Measurements from ENCODE around the gene GYS1. TPM values are rescaled to one million over a fixed set of nuclear protein-coding genes. Genes with fewer than 3 reads are reported as not detected.

Gene GYS1
- total RNA-seq, 6 experiments from 2014 or later = 76.0 to 90.8 (median 87.5) TPM

DNA sequence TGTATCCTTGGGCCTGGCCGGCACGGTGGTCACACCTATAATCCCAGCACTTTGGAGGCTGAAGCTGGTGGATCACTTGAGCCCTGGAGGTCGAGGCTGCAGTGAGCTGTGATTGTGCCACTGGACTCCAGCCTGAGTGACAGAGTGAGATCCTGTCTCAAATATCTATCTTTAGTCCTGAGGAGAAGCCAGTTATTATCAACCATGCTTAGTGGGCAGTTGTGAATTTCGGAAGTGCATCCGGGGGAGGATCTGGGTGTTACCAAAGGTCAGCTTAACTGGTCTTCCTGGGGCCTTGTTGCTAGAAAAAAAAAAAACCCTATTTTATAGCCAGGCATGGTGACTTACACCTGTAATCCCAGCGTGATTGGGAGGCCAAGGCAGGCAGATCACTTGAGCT, 50.0 kb downstream of the GYS1 start:
- H3K36me3 Mint-ChIP-seq (ENCODE audit: low read depth) = peaks cover 10% of the 10 kb centered on the region
- no peak for DNase-seq
- no peak overlapping the region for H3K27ac Mint-ChIP-seq
- H3K9me3 Mint-ChIP-seq = peaks cover 17% of the 10 kb centered on the region
- H3K27me3 Mint-ChIP-seq (ENCODE audit: insufficient read depth) = peaks cover 1% of the 10 kb centered on the region; the same call in 1 of the 2 replicates
- H3K4me1 Mint-ChIP-seq (ENCODE audit: low read depth) = peaks cover 1% of the 10 kb centered on the region; the same call in 1 of the 2 replicates
- TF ChIP-seq, protein P1, sequence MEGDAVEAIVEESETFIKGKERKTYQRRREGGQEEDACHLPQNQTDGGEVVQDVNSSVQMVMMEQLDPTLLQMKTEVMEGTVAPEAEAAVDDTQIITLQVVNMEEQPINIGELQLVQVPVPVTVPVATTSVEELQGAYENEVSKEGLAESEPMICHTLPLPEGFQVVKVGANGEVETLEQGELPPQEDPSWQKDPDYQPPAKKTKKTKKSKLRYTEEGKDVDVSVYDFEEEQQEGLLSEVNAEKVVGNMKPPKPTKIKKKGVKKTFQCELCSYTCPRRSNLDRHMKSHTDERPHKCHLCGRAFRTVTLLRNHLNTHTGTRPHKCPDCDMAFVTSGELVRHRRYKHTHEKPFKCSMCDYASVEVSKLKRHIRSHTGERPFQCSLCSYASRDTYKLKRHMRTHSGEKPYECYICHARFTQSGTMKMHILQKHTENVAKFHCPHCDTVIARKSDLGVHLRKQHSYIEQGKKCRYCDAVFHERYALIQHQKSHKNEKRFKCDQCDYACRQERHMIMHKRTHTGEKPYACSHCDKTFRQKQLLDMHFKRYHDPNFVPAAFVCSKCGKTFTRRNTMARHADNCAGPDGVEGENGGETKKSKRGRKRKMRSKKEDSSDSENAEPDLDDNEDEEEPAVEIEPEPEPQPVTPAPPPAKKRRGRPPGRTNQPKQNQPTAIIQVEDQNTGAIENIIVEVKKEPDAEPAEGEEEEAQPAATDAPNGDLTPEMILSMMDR (IDR thresholded peaks at IDR 0.05) = no peak
- no peak overlapping the region for H3K4me3 Mint-ChIP-seq

DNA sequence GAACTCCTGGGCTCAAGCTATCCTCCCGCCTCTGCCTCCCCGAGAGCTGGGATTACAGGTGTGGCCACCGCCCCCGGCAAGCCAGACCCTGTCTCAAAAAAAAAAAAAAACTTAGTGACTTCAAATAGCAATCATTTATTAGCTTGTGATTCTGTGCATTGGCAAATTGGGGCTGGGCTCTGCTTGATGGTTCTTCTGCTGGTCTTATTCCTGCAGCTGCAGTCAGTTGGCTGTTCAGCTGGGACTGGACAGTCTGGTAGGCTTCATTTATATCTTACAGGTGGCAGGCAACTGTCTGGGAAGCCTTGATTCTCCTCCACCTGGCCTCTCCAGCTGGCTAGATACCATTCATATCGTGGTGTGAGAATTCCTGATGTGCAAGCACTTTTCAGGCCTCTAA, 52.2 kb downstream of the GYS1 start:
- TF ChIP-seq, protein P1 (IDR thresholded peaks at IDR 0.05) = no peak
- no peak for DNase-seq
- Mint-ChIP-seq H3K4me3 (no peak overlapping the region), H3K9me3 (peaks cover 8% of the 10 kb centered on the region), H3K27ac (no peak overlapping the region), H3K27me3 (ENCODE audit: insufficient read depth) (peaks cover 1% of the 10 kb centered on the region; the same call in 1 of the 2 replicates), H3K36me3 (ENCODE audit: low read depth) (peaks cover 5% of the 10 kb centered on the region; the same call in 1 of the 2 replicates), H3K4me1 (ENCODE audit: low read depth) (no peaks in the 10 kb centered on the region)

DNA sequence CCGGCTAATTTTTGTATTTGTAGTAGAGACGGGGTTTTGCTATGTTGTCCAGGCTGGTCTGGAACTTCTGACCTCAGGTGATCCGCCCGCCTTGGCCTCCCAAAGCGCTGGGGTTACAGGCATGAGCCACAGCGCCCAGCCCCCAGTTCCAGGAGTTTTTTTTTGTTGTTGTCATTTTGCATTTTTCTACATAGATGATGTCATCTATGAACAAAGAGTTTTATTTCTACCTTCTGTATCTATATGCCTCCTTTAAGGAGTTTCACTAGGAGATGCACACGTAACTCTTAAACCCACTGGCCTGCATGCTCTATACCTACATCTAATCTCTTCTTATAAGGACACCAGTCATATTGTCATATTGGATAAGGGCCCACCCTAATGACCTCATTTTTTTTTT, 54.9 kb downstream of the GYS1 start:
- peaks cover 8% of the 10 kb centered on the region for H3K9me3 Mint-ChIP-seq

DNA sequence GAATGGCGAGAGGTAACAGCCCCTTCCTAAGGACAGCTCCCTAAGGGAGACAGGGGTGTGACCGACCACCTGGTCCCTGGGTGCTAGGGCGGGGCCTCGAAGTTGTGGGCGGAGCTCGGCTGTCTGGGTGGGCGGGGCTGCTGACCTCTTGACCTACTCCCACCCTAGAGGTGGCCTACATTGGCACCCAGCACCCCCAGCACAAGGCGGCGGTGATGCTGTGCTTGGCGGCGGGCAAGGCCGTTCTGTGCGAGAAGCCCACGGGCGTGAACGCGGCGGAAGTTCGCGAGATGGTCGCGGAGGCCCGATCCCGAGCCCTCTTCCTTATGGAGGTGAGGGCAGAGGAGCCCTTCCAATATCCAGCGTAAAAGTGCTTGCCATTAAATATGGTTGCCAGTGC, 57.2 kb downstream of the GYS1 start:
- Mint-ChIP-seq H3K4me1 (ENCODE audit: low read depth) (peaks cover 11% of the 10 kb centered on the region), H3K9me3 (peaks cover 1% of the 10 kb centered on the region), H3K36me3 (ENCODE audit: low read depth) (peaks cover under 1% of the 10 kb centered on the region; the same call in 1 of the 2 replicates), H3K27ac (no peak overlapping the region), H3K4me3 (no peak overlapping the region), H3K27me3 (ENCODE audit: insufficient read depth) (peaks cover 11% of the 10 kb centered on the region)
- DNase-seq = no peak
- TF ChIP-seq, protein P1 (IDR thresholded peaks at IDR 0.05) = no peak

More for the DNA sequence above, 54.9 kb downstream of the GYS1 start:
- no peak overlapping the region for H3K4me3 Mint-ChIP-seq
- peaks cover 1% of the 10 kb centered on the region for H3K27me3 Mint-ChIP-seq (ENCODE audit: insufficient read depth)
- no peak overlapping the region for H3K27ac Mint-ChIP-seq
- H3K36me3 Mint-ChIP-seq (ENCODE audit: low read depth) = peaks cover 5% of the 10 kb centered on the region; the same call in 1 of the 2 replicates
- DNase-seq = no peak
- peaks cover 8% of the 10 kb centered on the region for H3K4me1 Mint-ChIP-seq (ENCODE audit: low read depth)
- TF ChIP-seq, protein P1 (IDR thresholded peaks at IDR 0.05) = no peak

DNA sequence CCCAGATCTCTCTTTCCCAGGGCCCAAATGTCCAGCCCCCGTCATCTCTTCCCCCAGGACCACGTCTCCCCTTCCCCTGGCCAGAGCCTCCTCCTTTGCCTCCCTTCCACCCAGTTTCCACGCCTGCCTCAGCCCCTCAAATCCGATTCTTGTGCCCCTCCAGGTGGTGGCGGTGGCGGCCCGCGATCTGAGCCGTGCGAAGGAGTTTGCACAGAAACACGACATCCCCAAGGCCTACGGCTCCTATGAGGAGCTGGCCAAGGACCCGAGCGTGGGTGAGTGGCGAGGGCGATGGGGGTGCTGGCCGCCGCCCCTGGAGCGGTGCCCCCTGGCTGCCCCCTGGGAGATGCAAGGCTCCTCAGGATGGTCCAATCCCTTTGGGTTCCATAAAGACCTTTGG, 58.3 kb downstream of the GYS1 start:
- Mint-ChIP-seq H3K27ac (no peak overlapping the region), H3K4me3 (no peak overlapping the region)

More for the DNA sequence above, 58.3 kb downstream of the GYS1 start:
- H3K27me3 Mint-ChIP-seq (ENCODE audit: insufficient read depth) = peaks cover 11% of the 10 kb centered on the region
- DNase-seq = no peak
- no peaks in the 10 kb centered on the region; the same call in 1 of the 2 replicates for H3K36me3 Mint-ChIP-seq (ENCODE audit: low read depth)
- peaks cover 11% of the 10 kb centered on the region for H3K4me1 Mint-ChIP-seq (ENCODE audit: low read depth)
- TF ChIP-seq, protein P1 (IDR thresholded peaks at IDR 0.05) = peak; percentile 17; the same call in 1 of the 2 replicates
- no peaks in the 10 kb centered on the region; the same call in 1 of the 2 replicates for H3K9me3 Mint-ChIP-seq
